Tibial nerve (tissue), 4 donors: ENCODE data around the gene LAIR1. TPM values are rescaled to one million over a fixed set of nuclear protein-coding genes. Genes with fewer than 3 reads are reported as not detected.
A peak's percentile ranks its signal among the peaks of the same experiment; 100 is the strongest.

ENCODE experiments used
- DNase-seq, 2 donors: peaks; one replicate each; pipeline ENCODE4 v3.0.0-alpha.2; 2019; ENCODE audit warnings: low spot score in 2 of 2
- H3K27ac ChIP-seq, 4 donors: fragments of 200-600 bp; sonication (generic) in 3 of 4; one replicate each; pipeline ENCODE4 v1.5.1; 2017 to 2019; ENCODE audit warnings: mild to moderate bottlenecking in 1 of 4
- H3K27me3 ChIP-seq, 2 donors: fragments of 200-600 bp; sonication (generic) in 1 of 2; one replicate each; pipeline versions ENCODE4 v1.5.1 to v1.6.0; 2017 to 2019
- H3K36me3 ChIP-seq, 3 donors: fragments of 200-600 bp; sonication (generic); one replicate each; pipeline ENCODE4 v1.5.1; 2018 to 2019
- H3K4me1 ChIP-seq, 4 donors: fragments of 200-600 bp; sonication (generic) in 3 of 4; one replicate each; pipeline ENCODE4 v1.5.1; 2017 to 2019
- H3K4me3 ChIP-seq, 4 donors: fragments of 200-600 bp; sonication (generic) in 3 of 4; one replicate each; pipeline ENCODE4 v1.5.1; 2017 to 2019; ENCODE audit warnings: mild to moderate bottlenecking in 1 of 4, moderate library complexity in 1 of 4
- H3K9me3 ChIP-seq, 4 donors: fragments of 200-600 bp; sonication (generic) in 3 of 4; one replicate each; pipeline ENCODE4 v1.5.1; 2017 to 2019
- EP300 ChIP-seq, 2 donors: sonication (generic); formaldehyde crosslinking; IDR thresholded peaks; one replicate each; pipeline ENCODE4 v1.6.1; 2017; ENCODE audit warnings: antibody characterized with exemption in 2 of 2, mild to moderate bottlenecking in 1 of 2
- POLR2A ChIP-seq, 2 donors: fragments of 450-650 bp; IDR thresholded peaks; one replicate each; pipeline ENCODE4 v1.6.1; 2017; ENCODE audit warnings: antibody characterized with exemption in 2 of 2, mild to moderate bottlenecking in 2 of 2, moderate library complexity in 2 of 2
- WGBS, 2 donors: methylation state at CpG; one replicate each; pipeline ENCODE4 v1.1.5; 2018; 5-methylcytosine and 5-hydroxymethylcytosine counted together
- total RNA-seq, 4 donors: library from RNA; depleted of rRNA; stranded (reverse); fragments of >200 nt; gene quantifications; one replicate each; pipeline ENCODE4 v1.1.0, GENCODE V29; 2016
- TF ChIP-seq, protein P1 (sequence below), 5 experiments: fragments of 200-600 bp in 3 of 5; fragments of 450-650 bp in 2 of 5; sonication (generic) in 3 of 5; IDR thresholded peaks; one replicate each; pipeline ENCODE4 v1.5.1; 2016 to 2019; ENCODE audit warnings: antibody characterized with exemption in 5 of 5, mild to moderate bottlenecking in 3 of 5, moderate library complexity in 2 of 5

Gene LAIR1
- total RNA-seq, 4 donors from 2014 or later = 15.5 to 59.1 (median 31.1) TPM

- no peak overlapping the region for H3K27ac ChIP-seq
- no peak for TF ChIP-seq POLR2A (IDR thresholded peaks at IDR 0.05)
- TF ChIP-seq EP300 (IDR thresholded peaks at IDR 0.05) = no peak
- H3K9me3 ChIP-seq = no peaks in the 10 kb centered on the region
- H3K36me3 ChIP-seq = no peaks in the 10 kb centered on the region
- H3K27me3 ChIP-seq = no peaks in the 10 kb centered on the region
- no peak overlapping the region for H3K4me3 ChIP-seq
- WGBS, 2 donors = 40 to 42% methylated on average over 2 of the region's 2 CpGs
- H3K4me1 ChIP-seq = no peaks in the 10 kb centered on the region
- DNase-seq = no peak
These were observed 13.3 kb downstream of the LAIR1 start for GRCh38 chr19:54351474-54351873.

GRCh38 chr19:54345938-54346386 is 18.8 kb downstream of the LAIR1 start:
- TF ChIP-seq, protein P1, sequence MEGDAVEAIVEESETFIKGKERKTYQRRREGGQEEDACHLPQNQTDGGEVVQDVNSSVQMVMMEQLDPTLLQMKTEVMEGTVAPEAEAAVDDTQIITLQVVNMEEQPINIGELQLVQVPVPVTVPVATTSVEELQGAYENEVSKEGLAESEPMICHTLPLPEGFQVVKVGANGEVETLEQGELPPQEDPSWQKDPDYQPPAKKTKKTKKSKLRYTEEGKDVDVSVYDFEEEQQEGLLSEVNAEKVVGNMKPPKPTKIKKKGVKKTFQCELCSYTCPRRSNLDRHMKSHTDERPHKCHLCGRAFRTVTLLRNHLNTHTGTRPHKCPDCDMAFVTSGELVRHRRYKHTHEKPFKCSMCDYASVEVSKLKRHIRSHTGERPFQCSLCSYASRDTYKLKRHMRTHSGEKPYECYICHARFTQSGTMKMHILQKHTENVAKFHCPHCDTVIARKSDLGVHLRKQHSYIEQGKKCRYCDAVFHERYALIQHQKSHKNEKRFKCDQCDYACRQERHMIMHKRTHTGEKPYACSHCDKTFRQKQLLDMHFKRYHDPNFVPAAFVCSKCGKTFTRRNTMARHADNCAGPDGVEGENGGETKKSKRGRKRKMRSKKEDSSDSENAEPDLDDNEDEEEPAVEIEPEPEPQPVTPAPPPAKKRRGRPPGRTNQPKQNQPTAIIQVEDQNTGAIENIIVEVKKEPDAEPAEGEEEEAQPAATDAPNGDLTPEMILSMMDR (IDR thresholded peaks at IDR 0.05) = no peak
- peak in 1 of 2 donors; percentile 61 for TF ChIP-seq EP300 (IDR thresholded peaks at IDR 0.05)

GRCh38 chr19:54343868-54344267 is 20.9 kb downstream of the LAIR1 start:
- H3K27ac ChIP-seq = no peak overlapping the region
- no peaks in the 10 kb centered on the region for H3K36me3 ChIP-seq
- no peak for TF ChIP-seq EP300 (IDR thresholded peaks at IDR 0.05)
- TF ChIP-seq, protein P1 (IDR thresholded peaks at IDR 0.05) = no peak
- no peak for TF ChIP-seq POLR2A (IDR thresholded peaks at IDR 0.05)
- H3K9me3 ChIP-seq = no peaks in the 10 kb centered on the region
- H3K27me3 ChIP-seq = no peaks in the 10 kb centered on the region
- no peak overlapping the region for H3K4me3 ChIP-seq
- WGBS, 2 donors = 70 to 74% methylated on average over 4 of the region's 4 CpGs
- no peak for DNase-seq
- no peaks in the 10 kb centered on the region for H3K4me1 ChIP-seq

More at GRCh38 chr19:54345938-54346386, 18.8 kb downstream of the LAIR1 start:
- no peaks in the 10 kb centered on the region for H3K36me3 ChIP-seq
- WGBS, 2 donors = 57 to 71% methylated on average over 6 of the region's 6 CpGs
- H3K27me3 ChIP-seq = no peaks in the 10 kb centered on the region
- peak in 1 of 2 donors; percentile 40 for DNase-seq
- no peak overlapping the region for H3K27ac ChIP-seq
- no peaks in the 10 kb centered on the region for H3K4me1 ChIP-seq
- H3K9me3 ChIP-seq = no peaks in the 10 kb centered on the region
- no peak overlapping the region for H3K4me3 ChIP-seq

- WGBS, 2 donors = 68 to 80% methylated on average over 8 of the region's 8 CpGs
- Histone ChIP-seq H3K4me3 (no peak overlapping the region), H3K4me1 (no peaks in the 10 kb centered on the region), H3K9me3 (no peaks in the 10 kb centered on the region), H3K27ac (no peak overlapping the region), H3K27me3 (no peaks in the 10 kb centered on the region), H3K36me3 (no peaks in the 10 kb centered on the region)
- no peak for TF ChIP-seq POLR2A (IDR thresholded peaks at IDR 0.05)
- TF ChIP-seq EP300 (IDR thresholded peaks at IDR 0.05) = no peak
- TF ChIP-seq, protein P1 (IDR thresholded peaks at IDR 0.05) = no peak
- DNase-seq = no peak
These were observed 23.4 kb downstream of the LAIR1 start for GRCh38 chr19:54341295-54341694.

- no peak for TF ChIP-seq POLR2A (IDR thresholded peaks at IDR 0.05)
- TF ChIP-seq, protein P1 (IDR thresholded peaks at IDR 0.05) = no peak
- TF ChIP-seq EP300 (IDR thresholded peaks at IDR 0.05) = no peak
- WGBS, 2 donors = 58 to 59% methylated on average over 9 of the region's 9 CpGs
- DNase-seq = no peak
These were observed 24.9 kb downstream of the LAIR1 start for GRCh38 chr19:54339646-54340358.

More at GRCh38 chr19:54339646-54340358, 24.9 kb downstream of the LAIR1 start:
- Histone ChIP-seq H3K27me3 (no peaks in the 10 kb centered on the region), H3K4me3 (no peak overlapping the region), H3K9me3 (no peaks in the 10 kb centered on the region), H3K36me3 (no peaks in the 10 kb centered on the region), H3K4me1 (no peaks in the 10 kb centered on the region), H3K27ac (no peak overlapping the region)
